ENCODE measurements around the gene FILIP1.

Gene FILIP1

GRCh38 chr6:75344455-75344854 is 149.1 kb downstream of the FILIP1 start:
- Mint-ChIP-seq H3K36me3 (no peaks in the 10 kb centered on the region), H3K4me1 (peaks cover 2% of the 10 kb centered on the region), H3K27me3 (peaks cover 20% of the 10 kb centered on the region), H3K4me3 (no peak overlapping the region), H3K27ac (no peak overlapping the region), H3K9me3 (no peaks in the 10 kb centered on the region)
- no peak for ATAC-seq

- H3K9me3 Mint-ChIP-seq, result no peaks in the 10 kb centered on the region
- peaks cover 16% of the 10 kb centered on the region for H3K27me3 Mint-ChIP-seq
- H3K4me1 Mint-ChIP-seq, result no peaks in the 10 kb centered on the region
- no peak for ATAC-seq
- H3K36me3 Mint-ChIP-seq, result no peaks in the 10 kb centered on the region
- H3K4me3 Mint-ChIP-seq, result no peak overlapping the region
- H3K27ac Mint-ChIP-seq, result no peak overlapping the region
Measured at GRCh38 chr6:75344021-75344420, 149.6 kb downstream of the FILIP1 start.

- no peaks in the 10 kb centered on the region for H3K36me3 Mint-ChIP-seq
- no peak for ATAC-seq
- H3K27me3 Mint-ChIP-seq, result no peaks in the 10 kb centered on the region
- no peaks in the 10 kb centered on the region for H3K4me1 Mint-ChIP-seq
- no peak overlapping the region for H3K27ac Mint-ChIP-seq
- H3K9me3 Mint-ChIP-seq, result no peaks in the 10 kb centered on the region
- no peak overlapping the region for H3K4me3 Mint-ChIP-seq
Measured at GRCh38 chr6:75337835-75338580, 155.6 kb downstream of the FILIP1 start.

GRCh38 chr6:75334266-75335040 is 159.1 kb downstream of the FILIP1 start:
- Mint-ChIP-seq H3K9me3 (no peaks in the 10 kb centered on the region), H3K27me3 (peaks cover 2% of the 10 kb centered on the region), H3K4me3 (no peak overlapping the region), H3K27ac (no peak overlapping the region), H3K36me3 (no peaks in the 10 kb centered on the region), H3K4me1 (no peaks in the 10 kb centered on the region)
- ATAC-seq, result no peak

GRCh38 chr6:75333676-75334200 is 159.9 kb downstream of the FILIP1 start:
- ATAC-seq, result no peak
- Mint-ChIP-seq H3K4me3 (no peak overlapping the region), H3K27me3 (peaks cover 9% of the 10 kb centered on the region), H3K36me3 (no peaks in the 10 kb centered on the region), H3K9me3 (no peaks in the 10 kb centered on the region), H3K4me1 (no peaks in the 10 kb centered on the region), H3K27ac (no peak overlapping the region)

GRCh38 chr6:75331151-75331550 is 162.4 kb downstream of the FILIP1 start:
- ATAC-seq, result no peak
- Mint-ChIP-seq H3K36me3 (no peaks in the 10 kb centered on the region), H3K27ac (no peak overlapping the region), H3K27me3 (peaks cover 14% of the 10 kb centered on the region), H3K4me1 (no peaks in the 10 kb centered on the region), H3K9me3 (no peaks in the 10 kb centered on the region), H3K4me3 (no peak overlapping the region)

GRCh38 chr6:75329703-75330102 is 163.9 kb downstream of the FILIP1 start:
- Mint-ChIP-seq H3K9me3 (peaks cover 4% of the 10 kb centered on the region), H3K27me3 (peaks cover 25% of the 10 kb centered on the region), H3K4me3 (no peak overlapping the region), H3K4me1 (no peaks in the 10 kb centered on the region), H3K36me3 (no peaks in the 10 kb centered on the region), H3K27ac (no peak overlapping the region)
- no peak for ATAC-seq

GRCh38 chr6:75327807-75328206 is 165.8 kb downstream of the FILIP1 start:
- Mint-ChIP-seq H3K27me3 (peaks cover 32% of the 10 kb centered on the region), H3K4me1 (no peaks in the 10 kb centered on the region), H3K36me3 (no peaks in the 10 kb centered on the region), H3K27ac (no peak overlapping the region), H3K9me3 (peaks cover 4% of the 10 kb centered on the region), H3K4me3 (no peak overlapping the region)
- no peak for ATAC-seq

GRCh38 chr6:75326557-75327258 is 166.9 kb downstream of the FILIP1 start:
- Mint-ChIP-seq H3K36me3 (no peaks in the 10 kb centered on the region), H3K27ac (no peak overlapping the region), H3K4me1 (no peaks in the 10 kb centered on the region), H3K9me3 (peaks cover 4% of the 10 kb centered on the region), H3K27me3 (peaks cover 38% of the 10 kb centered on the region), H3K4me3 (no peak overlapping the region)
- no peak for ATAC-seq

- no peak for ATAC-seq
- no peaks in the 10 kb centered on the region for H3K36me3 Mint-ChIP-seq
- H3K4me3 Mint-ChIP-seq, result no peak overlapping the region
- H3K9me3 Mint-ChIP-seq, result no peaks in the 10 kb centered on the region
- H3K27ac Mint-ChIP-seq, result no peak overlapping the region
- no peaks in the 10 kb centered on the region for H3K4me1 Mint-ChIP-seq
- H3K27me3 Mint-ChIP-seq, result peaks cover 31% of the 10 kb centered on the region
Measured at GRCh38 chr6:75318900-75319299, 174.7 kb downstream of the FILIP1 start.

GRCh38 chr6:75317503-75318206 is 175.9 kb downstream of the FILIP1 start:
- Mint-ChIP-seq H3K9me3 (no peaks in the 10 kb centered on the region), H3K36me3 (no peaks in the 10 kb centered on the region), H3K4me1 (no peaks in the 10 kb centered on the region), H3K4me3 (no peak overlapping the region), H3K27me3 (peaks cover 40% of the 10 kb centered on the region), H3K27ac (no peak overlapping the region)
- no peak for ATAC-seq

GRCh38 chr6:75315978-75316377 is 177.6 kb downstream of the FILIP1 start:
- Mint-ChIP-seq H3K27me3 (peaks cover 35% of the 10 kb centered on the region), H3K4me3 (no peak overlapping the region)

GRCh38 chr6:75308250-75308988 is 185.2 kb downstream of the FILIP1 start:
- no peak for ATAC-seq
- Mint-ChIP-seq H3K9me3 (no peaks in the 10 kb centered on the region), H3K4me1 (no peaks in the 10 kb centered on the region), H3K27me3 (peaks cover 22% of the 10 kb centered on the region), H3K36me3 (no peaks in the 10 kb centered on the region), H3K4me3 (no peak overlapping the region), H3K27ac (no peak overlapping the region)

More at GRCh38 chr6:75315978-75316377, 177.6 kb downstream of the FILIP1 start:
- Mint-ChIP-seq H3K36me3 (no peaks in the 10 kb centered on the region), H3K9me3 (no peaks in the 10 kb centered on the region), H3K27ac (no peak overlapping the region), H3K4me1 (no peaks in the 10 kb centered on the region)
- ATAC-seq, result no peak

GRCh38 chr6:75307364-75308004 is 186.1 kb downstream of the FILIP1 start:
- H3K9me3 Mint-ChIP-seq, result no peaks in the 10 kb centered on the region
- H3K27me3 Mint-ChIP-seq, result peaks cover 16% of the 10 kb centered on the region
- H3K36me3 Mint-ChIP-seq, result no peaks in the 10 kb centered on the region
- no peaks in the 10 kb centered on the region for H3K4me1 Mint-ChIP-seq
- H3K4me3 Mint-ChIP-seq, result no peak overlapping the region
- ATAC-seq, result no peak
- no peak overlapping the region for H3K27ac Mint-ChIP-seq
